Placental pericyte (primary cell): Measurements from ENCODE around the gene GRAMD2B. TPM values are rescaled to one million over a fixed set of nuclear protein-coding genes. Genes with fewer than 3 reads are reported as not detected.

Experiments used
- total RNA-seq: library from RNA; depleted of rRNA; stranded (reverse); fragments of >200 nt; gene quantifications from 2 replicates; pipeline ENCODE4 v1.2.3, GENCODE V29; 2012

The GRAMD2B gene
- 12.7 and 27.5 TPM in 2 replicates for total RNA-seq

GRCh38 chr5:126422994-126423788 lies at the start of gene GRAMD2B:
Gene GRAMD2B (plus strand): TSS chr5:126423409. CDS start chr5:126423607, 198 bp downstream.

Other genes starting within 250 kb of the GRAMD2B start
- gene ALDH7A1, start 171.8 kb downstream of the GRAMD2B start, total RNA-seq, result 18.6 and 20.8 TPM in 2 replicates
- 51.0 and 63.7 TPM in 2 replicates for gene PHAX, start 177.5 kb downstream of the GRAMD2B start, total RNA-seq